H1 (cell line): ENCODE measurements around the gene CLDN6. TPM values are rescaled to one million over a fixed set of nuclear protein-coding genes. Genes with fewer than 3 reads are reported as not detected.

Experiments used
- BCL11A ChIP-seq, 2 experiments: IDR thresholded peaks; one replicate each; pipeline ENCODE4 v1.6.1; 2011; ENCODE audit warnings: low read depth in 2 of 2, low read length in 2 of 2, mild to moderate bottlenecking in 2 of 2
- CHD2 ChIP-seq: IDR thresholded peaks from 2 replicates; pipeline ENCODE4 v1.6.1; 2012; ENCODE audit warnings: low read length, improper control_type of control experiment
- CTCF ChIP-seq, 3 experiments: IDR thresholded peaks; 1 replicate in 2 of 3; 2 replicates in 1 of 3; pipeline versions ENCODE4 v1.5.1 to v1.6.1; 2011; ENCODE audit warnings: low read length in 3 of 3, mild to moderate bottlenecking in 3 of 3, inconsistent platforms in 2 of 3, low read depth in 1 of 3, moderate library complexity in 1 of 3; ENCODE audit not compliant: insufficient read depth in 1 of 3; ENCODE audit errors: control extremely low read depth in 1 of 3
- E2F6 ChIP-seq: IDR thresholded peaks from 2 replicates; pipeline ENCODE4 v1.6.1; 2012; ENCODE audit warnings: inconsistent platforms
- EP300 ChIP-seq, 2 experiments: IDR thresholded peaks; 1 replicate in 1 of 2; 2 replicates in 1 of 2; pipeline ENCODE4 v1.6.1; 2011 to 2012; ENCODE audit warnings: low read depth in 2 of 2, low read length in 2 of 2, mild to moderate bottlenecking in 2 of 2, borderline replicate concordance in 1 of 2, inconsistent platforms in 1 of 2, moderate library complexity in 1 of 2
- GABPA ChIP-seq: IDR thresholded peaks from 2 replicates; pipeline ENCODE4 v1.6.1; 2011; ENCODE audit warnings: mild to moderate bottlenecking, low read length, moderate library complexity, borderline replicate concordance; ENCODE audit not compliant: insufficient read depth
- SIRT6 ChIP-seq: IDR thresholded peaks from one replicate; pipeline ENCODE4 v1.7.1; 2012; ENCODE audit warnings: low read length, inconsistent platforms
- SP2 ChIP-seq: IDR thresholded peaks from 2 replicates; pipeline ENCODE4 v1.6.1; 2012; ENCODE audit warnings: mild to moderate bottlenecking, low read length, inconsistent platforms
- SUZ12 ChIP-seq: fragments of 200-600 bp; sonication (generic); IDR thresholded peaks from 2 replicates; pipeline ENCODE4 v1.6.1; 2012; ENCODE audit warnings: mild to moderate bottlenecking, inconsistent platforms, low read length, moderate library complexity, mixed read lengths
- polyA plus RNA-seq, 7 experiments: library from polyadenylated mRNA; depleted of rRNA in 3 of 7; stranded (reverse) in 5 of 7; unstranded in 2 of 7; fragments of >200 nt in 5 of 7; fragments of 200-250 nt in 2 of 7; gene quantifications; 1 replicate in 5 of 7; 2 replicates in 1 of 7; 4 replicates in 1 of 7; pipeline versions ENCODE4 v1.2.1 to v1.2.3, GENCODE V29; 2011 to 2013; ENCODE audit warnings: missing spikeins in 2 of 7, mixed read lengths in 2 of 7
- total RNA-seq: library from RNA; stranded (reverse); fragmentation: NEBNext Ultra II Directional; extraction: Animal tissue kit (Norgen Biotek cat#: 25700); gene quantifications from 2 replicates; pipeline ENCODE4 v1.2.1, GENCODE V29; 2021

CLDN6 gene
- total and polyA plus RNA-seq, 2 of the 8 experiments (the other 6 are each of a cell fraction or from before 2014, with no cell fraction given), result 747 to 1,115 TPM

GRCh38 chr16:3025032-3026002, 7.3 kb upstream of the CLDN6 start (continued):
- no peak for TF ChIP-seq SUZ12
- TF ChIP-seq SP2, result no peak
- TF ChIP-seq CTCF (IDR thresholded peaks at IDR 0.05; ENCODE audit: control extremely low read depth in 1 of 3, insufficient read depth in 1 of 3, low read depth in 1 of 3, low read length in 3 of 3), result no peak
- no peak for TF ChIP-seq CHD2
- TF ChIP-seq GABPA, result no peak
- TF ChIP-seq BCL11A (IDR thresholded peaks at IDR 0.05; ENCODE audit: low read depth in 2 of 2, low read length in 2 of 2), result no peak
- TF ChIP-seq EP300 (IDR thresholded peaks at IDR 0.05; ENCODE audit: borderline replicate concordance in 1 of 2, low read depth in 2 of 2, low read length in 2 of 2), result no peak
- TF ChIP-seq SIRT6, result no peak
- TF ChIP-seq E2F6, result no peak
